PC-3 (cell line): Measurements from ENCODE around the gene LDLRAP1. TPM values are rescaled to one million over a fixed set of nuclear protein-coding genes. Genes with fewer than 3 reads are reported as not detected.

ENCODE experiments used
- ATAC-seq: fragments of 200-7000 bp; cut with Tn5 transposase; 2 replicates; pipeline ENCODE4 v1.9.1; 2020; ENCODE audit warnings: mild to moderate bottlenecking, moderate library complexity
- BruUV-seq: library from RNA; stranded (reverse); fragments of 400-500 nt; replicated peaks from 2 replicates; lab custom pipeline; 2021; lab: Mats Ljungman, UMichigan
- CTCF ChIA-PET: fragments of 300-600 bp; sonication (Branson Sonifier 250); formaldehyde crosslinking; loops from one replicate; lab custom pipeline; 2022; ENCODE audit warnings: antibody characterized with exemption; lab: Charles Lee
- POLR2A ChIA-PET: fragments of 300-600 bp; sonication (Branson Sonifier 250); formaldehyde crosslinking; loops from one replicate; lab custom pipeline; 2022; ENCODE audit warnings: antibody characterized with exemption; ENCODE audit not compliant: unreplicated experiment; lab: Charles Lee
- DNase-seq: peaks from one replicate; pipeline ENCODE4 v3.0.0-alpha.2; 2015
- H2AFZ ChIP-seq: fragments of 300-600 bp; sonication (generic); 2 replicates; pipeline ENCODE4 v1.6.0; 2016; ENCODE audit warnings: antibody characterized with exemption, low read length
- H3F3A ChIP-seq: fragments of 300-600 bp; sonication (generic); one replicate; pipeline ENCODE4 v1.6.0; 2017; ENCODE audit warnings: antibody characterized with exemption, low read length, control low read depth, mild to moderate bottlenecking; ENCODE audit not compliant: unreplicated experiment
- H3K27ac ChIP-seq: fragments of 300-600 bp; sonication (generic); 2 replicates; pipeline ENCODE4 v1.5.1; 2016; ENCODE audit warnings: mild to moderate bottlenecking, low read length
- H3K27me3 ChIP-seq: fragments of 300-600 bp; sonication (generic); 2 replicates; pipeline ENCODE4 v1.6.1; 2016; ENCODE audit warnings: low read length, mixed read lengths
- H3K36me3 ChIP-seq: fragments of 300-600 bp; sonication (generic); 2 replicates; pipeline ENCODE4 v1.6.1; 2016; ENCODE audit warnings: low read depth, mixed run types, low read length, mixed read lengths
- H3K4me1 ChIP-seq: fragments of 300-600 bp; sonication (generic); 2 replicates; pipeline ENCODE4 v1.5.1; 2016; ENCODE audit warnings: low read length; ENCODE audit not compliant: insufficient read depth
- H3K4me2 ChIP-seq: fragments of 300-600 bp; sonication (generic); 2 replicates; pipeline ENCODE4 v1.6.0; 2016; ENCODE audit warnings: low read length
- H3K4me3 ChIP-seq: fragments of 300-600 bp; sonication (generic); 2 replicates; pipeline ENCODE4 v1.5.1; 2016; ENCODE audit warnings: mild to moderate bottlenecking, low read length, mixed read lengths
- H3K79me2 ChIP-seq: fragments of 300-600 bp; sonication (generic); 2 replicates; pipeline ENCODE4 v1.6.1; 2017; ENCODE audit warnings: low read length, mixed read lengths
- H3K9ac ChIP-seq: fragments of 300-600 bp; sonication (generic); 2 replicates; pipeline ENCODE4 v1.6.0; 2016; ENCODE audit warnings: mild to moderate bottlenecking, low read length
- H3K9me2 ChIP-seq: fragments of 300-600 bp; sonication (generic); replicated peaks from 2 replicates; pipeline ENCODE4 v1.6.1; 2016; ENCODE audit warnings: mixed run types, low read length, mixed read lengths
- H3K9me3 ChIP-seq: fragments of 300-600 bp; sonication (generic); 2 replicates; pipeline ENCODE4 v1.6.1; 2016; ENCODE audit warnings: low read length, mixed read lengths
- H4K20me1 ChIP-seq: fragments of 300-600 bp; sonication (generic); 2 replicates; pipeline ENCODE4 v1.6.1; 2016; ENCODE audit warnings: low read length, mixed read lengths
- EZH2 ChIP-seq: fragments of 300-600 bp; sonication (generic); IDR thresholded peaks from one replicate; pipeline ENCODE4 v1.6.1; 2017; ENCODE audit warnings: antibody characterized with exemption, mild to moderate bottlenecking, low read length; ENCODE audit not compliant: unreplicated experiment
- EZH2phosphoT487 ChIP-seq: fragments of 300-600 bp; sonication (generic); IDR thresholded peaks from 2 replicates; pipeline ENCODE4 v1.6.1; 2018; ENCODE audit warnings: mild to moderate bottlenecking, antibody characterized with exemption, low read length, borderline replicate concordance
- intact Hi-C: fragments of 100-400 bp; cut with micrococcal nuclease; formaldehyde crosslinking; loops from 2 replicates; pipeline ENCODE4 v1.9.0; 2023
- total RNA-seq: library from RNA; depleted of rRNA; stranded (reverse); fragments of >200 nt; gene quantifications from 2 replicates; pipeline ENCODE4 v1.2.3, GENCODE V29; 2014
- TF ChIP-seq, protein P1 (sequence below): fragments of 300-600 bp; sonication (generic); conservative IDR thresholded peaks from 2 replicates; pipeline ENCODE4 v1.5.1; 2017; ENCODE audit warnings: antibody characterized with exemption, low read depth, mild to moderate bottlenecking, low read length

LDLRAP1 gene
- total RNA-seq, 1 experiment from 2014 or later = 26.5 TPM

DNA sequence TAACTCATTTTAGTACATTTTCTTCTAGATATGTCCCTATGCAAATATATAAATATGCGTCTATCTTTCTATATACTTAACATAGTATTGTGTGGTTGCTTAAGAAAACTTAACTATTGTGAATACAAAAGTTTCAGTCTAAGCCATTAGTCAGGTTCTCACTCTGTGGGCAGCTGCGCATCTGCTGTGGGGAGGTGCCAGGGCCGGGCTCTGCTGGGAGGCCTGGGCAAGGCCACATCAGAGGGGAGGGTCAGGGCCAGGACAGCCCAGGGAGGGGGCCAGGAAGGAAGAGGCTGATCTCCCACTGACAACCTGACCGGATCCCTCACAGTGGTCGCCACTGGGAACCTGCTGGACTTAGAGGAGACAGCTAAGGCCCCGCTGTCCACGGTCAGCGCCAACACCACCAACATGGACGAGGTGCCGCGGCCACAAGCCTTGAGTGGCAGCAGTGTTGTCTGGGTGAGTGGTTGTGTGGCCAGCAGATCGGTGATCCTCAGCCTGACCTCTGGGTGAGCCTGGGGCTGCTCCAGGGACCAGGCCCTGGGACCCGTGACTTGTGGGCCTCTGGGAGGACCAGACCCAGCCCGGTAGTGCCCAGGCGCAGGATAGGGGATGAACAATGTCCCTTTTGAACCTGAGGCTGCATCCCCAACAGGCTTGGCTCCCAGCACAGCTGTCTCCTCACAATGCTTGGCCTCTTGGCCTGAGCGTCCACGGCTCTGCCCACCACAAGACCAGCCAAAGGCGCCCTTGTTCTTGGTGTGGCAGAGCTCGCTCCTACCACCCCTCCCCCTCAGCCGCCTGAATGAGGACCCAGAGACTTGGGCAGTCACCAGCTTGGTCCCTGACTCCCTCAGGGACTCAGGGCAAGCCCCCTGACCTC lies 20.2 kb downstream of the LDLRAP1 start:
- H3K4me2 ChIP-seq = no peak overlapping the region
- H3K4me3 ChIP-seq = no peak overlapping the region
- H3K9me2 ChIP-seq = no peaks in the 10 kb centered on the region
- H3K36me3 ChIP-seq = peaks cover 3% of the 10 kb centered on the region; the same call in 1 of the 2 replicates
- ATAC-seq = no peak
- BruUV-seq = no TSS peak
- H3K27me3 ChIP-seq = no peaks in the 10 kb centered on the region
- peaks cover 17% of the 10 kb centered on the region for H3K4me1 ChIP-seq
- intact Hi-C loops = no loop called here
- no peaks in the 10 kb centered on the region for H3K9me3 ChIP-seq
- no peak for DNase-seq
- H3F3A ChIP-seq = no peaks in the 10 kb centered on the region
- TF ChIP-seq EZH2 = no peak
- TF ChIP-seq, protein P1, sequence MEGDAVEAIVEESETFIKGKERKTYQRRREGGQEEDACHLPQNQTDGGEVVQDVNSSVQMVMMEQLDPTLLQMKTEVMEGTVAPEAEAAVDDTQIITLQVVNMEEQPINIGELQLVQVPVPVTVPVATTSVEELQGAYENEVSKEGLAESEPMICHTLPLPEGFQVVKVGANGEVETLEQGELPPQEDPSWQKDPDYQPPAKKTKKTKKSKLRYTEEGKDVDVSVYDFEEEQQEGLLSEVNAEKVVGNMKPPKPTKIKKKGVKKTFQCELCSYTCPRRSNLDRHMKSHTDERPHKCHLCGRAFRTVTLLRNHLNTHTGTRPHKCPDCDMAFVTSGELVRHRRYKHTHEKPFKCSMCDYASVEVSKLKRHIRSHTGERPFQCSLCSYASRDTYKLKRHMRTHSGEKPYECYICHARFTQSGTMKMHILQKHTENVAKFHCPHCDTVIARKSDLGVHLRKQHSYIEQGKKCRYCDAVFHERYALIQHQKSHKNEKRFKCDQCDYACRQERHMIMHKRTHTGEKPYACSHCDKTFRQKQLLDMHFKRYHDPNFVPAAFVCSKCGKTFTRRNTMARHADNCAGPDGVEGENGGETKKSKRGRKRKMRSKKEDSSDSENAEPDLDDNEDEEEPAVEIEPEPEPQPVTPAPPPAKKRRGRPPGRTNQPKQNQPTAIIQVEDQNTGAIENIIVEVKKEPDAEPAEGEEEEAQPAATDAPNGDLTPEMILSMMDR = no peak
- H2AFZ ChIP-seq = no peak overlapping the region
- H4K20me1 ChIP-seq = no peaks in the 10 kb centered on the region
- POLR2A ChIA-PET = no interaction called here
- no peaks in the 10 kb centered on the region for H3K79me2 ChIP-seq
- CTCF ChIA-PET = no interaction called here
- no peak overlapping the region for H3K27ac ChIP-seq
- H3K9ac ChIP-seq = no peak overlapping the region

DNA sequence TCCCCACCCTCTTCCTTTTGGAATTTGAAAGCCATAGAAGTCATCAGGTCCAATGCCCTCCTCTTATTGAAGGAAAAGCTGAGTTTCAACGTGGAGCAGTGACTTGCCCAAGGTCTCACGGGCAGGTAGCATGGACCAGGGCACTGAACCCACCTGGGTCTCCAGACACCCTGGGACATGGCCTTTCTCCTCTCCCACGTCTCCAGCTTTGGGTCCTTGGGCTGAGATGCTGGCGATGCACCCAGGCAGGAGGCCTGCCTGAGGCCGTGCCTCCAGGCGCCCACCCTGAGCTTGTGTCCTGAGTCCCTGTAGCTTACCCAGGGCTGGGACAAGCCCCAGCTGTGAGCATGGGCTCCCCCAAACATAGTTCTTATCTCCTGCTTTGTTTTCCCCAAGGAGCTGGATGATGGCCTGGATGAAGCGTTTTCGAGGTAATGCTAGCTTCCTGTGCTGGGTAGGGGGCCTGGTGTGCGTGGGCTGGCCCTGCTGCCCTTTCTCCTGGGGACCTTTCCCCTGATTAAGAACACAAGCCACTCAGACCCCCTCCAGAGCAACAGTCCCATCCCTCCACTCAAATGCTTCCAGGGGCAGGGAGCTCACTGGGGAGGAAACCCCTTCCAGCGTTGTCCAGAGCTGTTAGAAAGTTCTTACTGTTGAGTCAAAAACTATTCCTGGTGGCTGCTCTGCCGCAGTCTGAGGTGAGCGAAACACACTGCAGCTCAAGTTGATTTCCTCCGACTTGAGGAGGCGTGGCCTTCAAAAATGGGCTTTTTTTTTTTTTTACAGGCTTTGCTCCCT lies 21.6 kb downstream of the LDLRAP1 start:
- BruUV-seq = no TSS peak
- Histone ChIP-seq H3F3A (no peaks in the 10 kb centered on the region), H2AFZ (no peak overlapping the region), H3K79me2 (no peaks in the 10 kb centered on the region), H3K9me3 (no peaks in the 10 kb centered on the region), H3K4me2 (no peak overlapping the region), H4K20me1 (no peaks in the 10 kb centered on the region), H3K36me3 (peaks cover 3% of the 10 kb centered on the region; the same call in 1 of the 2 replicates), H3K9me2 (no peaks in the 10 kb centered on the region), H3K4me1 (peaks cover 32% of the 10 kb centered on the region), H3K27me3 (no peaks in the 10 kb centered on the region), H3K4me3 (no peak overlapping the region), H3K9ac (no peak overlapping the region), H3K27ac (no peak overlapping the region)
- DNase-seq (no peak), ATAC-seq (no peak)
- TF ChIP-seq, protein P1 = no peak
- TF ChIP-seq EZH2phosphoT487 (no peak), EZH2 (no peak)
- ChIA-PET POLR2A (no interaction called here), CTCF (interaction anchor here (0.6 kb wide), 1 partner anchor 253 kb away, joined by 6 read pairs; no protein-coding TSS in a partner anchor)
- intact Hi-C loops = no loop called here
